ACC112 (cell line): ENCODE measurements around the gene TAS2R19.
"Not testable (repeated sequence)": the region's sequence is repeated elsewhere in the genome, so short reads cannot be mapped to it uniquely, and the experiment has no call there.

Experiments
- H2AFZ ChIP-seq: fragments of 200-600 bp; sonication (generic); one replicate; pipeline ENCODE4 v1.6.0; 2017; ENCODE audit warnings: antibody characterized with exemption, low read length; ENCODE audit not compliant: unreplicated experiment
- H3K27ac ChIP-seq: fragments of 200-600 bp; sonication (generic); 2 replicates; pipeline ENCODE4 v1.5.1; 2014; ENCODE audit warnings: low read depth, mild to moderate bottlenecking, antibody characterized with exemption, low read length, moderate library complexity
- H3K27me3 ChIP-seq: fragments of 200-600 bp; sonication (generic); 2 replicates; pipeline ENCODE4 v1.6.1; 2014; ENCODE audit warnings: mild to moderate bottlenecking, antibody characterized with exemption, low read length, moderate library complexity, mixed read lengths; ENCODE audit not compliant: insufficient read depth
- H3K36me3 ChIP-seq: fragments of 200-600 bp; sonication (generic); 2 replicates; pipeline ENCODE4 v1.6.1; 2016; ENCODE audit warnings: mild to moderate bottlenecking, antibody characterized with exemption, low read length, moderate library complexity, mixed read lengths; ENCODE audit not compliant: insufficient read depth
- H3K4me1 ChIP-seq: fragments of 200-600 bp; sonication (generic); one replicate; pipeline ENCODE4 v1.6.1; 2016; ENCODE audit warnings: low read length, mixed read lengths; ENCODE audit not compliant: insufficient read depth, unreplicated experiment, control insufficient read depth
- H3K4me3 ChIP-seq: fragments of 200-600 bp; sonication (generic); 2 replicates; pipeline ENCODE4 v1.5.1; 2014; ENCODE audit warnings: mild to moderate bottlenecking, low read depth, low read length
- H3K79me2 ChIP-seq: fragments of 200-600 bp; sonication (generic); one replicate; pipeline ENCODE4 v1.6.0; 2016; ENCODE audit warnings: low read length; ENCODE audit not compliant: control insufficient read depth, unreplicated experiment, insufficient read depth

The TAS2R19 gene

DNA sequence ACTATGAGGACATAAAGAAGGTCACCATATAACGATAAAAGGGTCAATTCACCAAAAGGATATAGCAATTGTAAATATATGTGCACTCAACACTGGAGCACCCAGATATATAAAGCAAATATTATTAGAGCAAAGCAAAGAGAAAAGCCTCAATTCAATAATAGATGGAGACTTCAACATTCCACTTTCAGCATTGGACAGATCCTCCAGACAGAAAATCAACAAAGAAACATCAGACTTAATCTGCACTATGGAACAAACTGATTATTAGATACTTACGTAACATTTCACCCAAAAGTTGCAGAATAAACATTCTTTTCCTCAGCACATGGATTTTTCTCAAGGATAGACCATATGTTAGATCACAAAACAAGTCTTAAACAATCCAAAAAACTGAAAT is 18.9 kb upstream of the TAS2R19 start:
- H3K4me3 ChIP-seq, H3K79me2 ChIP-seq, H3K27me3 ChIP-seq, H3K27ac ChIP-seq, H2AFZ ChIP-seq, H3K4me1 ChIP-seq: not testable (repeated sequence)
- H3K36me3 ChIP-seq: peaks cover 13% of the 10 kb centered on the region; the same call in 1 of the 2 replicates

DNA sequence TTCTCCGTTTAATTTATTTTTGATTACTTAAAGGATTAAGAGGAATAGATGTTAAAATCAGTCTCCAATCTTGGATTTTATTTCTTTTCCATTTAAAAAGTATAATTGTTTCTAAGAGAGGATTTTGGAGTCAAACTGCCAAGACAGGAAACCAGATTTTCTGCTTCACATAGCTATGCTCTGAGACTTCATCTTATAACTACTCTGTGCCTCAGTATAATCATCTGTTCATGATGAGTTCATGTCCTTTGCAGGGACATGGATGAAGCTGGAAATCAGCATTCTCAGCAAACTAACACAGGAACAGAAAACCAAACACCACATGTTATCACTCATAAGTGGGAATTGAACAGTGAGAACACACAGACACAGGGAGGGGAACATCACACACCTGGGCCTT is 17.7 kb upstream of the TAS2R19 start:
- no peak overlapping the region for H2AFZ ChIP-seq
- H3K27ac ChIP-seq: no peak overlapping the region
- H3K36me3 ChIP-seq: peaks cover 13% of the 10 kb centered on the region; the same call in 1 of the 2 replicates
- no peaks in the 10 kb centered on the region for H3K27me3 ChIP-seq
- H3K4me3 ChIP-seq: no peak overlapping the region
- no peaks in the 10 kb centered on the region for H3K4me1 ChIP-seq
- peaks cover 4% of the 10 kb centered on the region for H3K79me2 ChIP-seq

DNA sequence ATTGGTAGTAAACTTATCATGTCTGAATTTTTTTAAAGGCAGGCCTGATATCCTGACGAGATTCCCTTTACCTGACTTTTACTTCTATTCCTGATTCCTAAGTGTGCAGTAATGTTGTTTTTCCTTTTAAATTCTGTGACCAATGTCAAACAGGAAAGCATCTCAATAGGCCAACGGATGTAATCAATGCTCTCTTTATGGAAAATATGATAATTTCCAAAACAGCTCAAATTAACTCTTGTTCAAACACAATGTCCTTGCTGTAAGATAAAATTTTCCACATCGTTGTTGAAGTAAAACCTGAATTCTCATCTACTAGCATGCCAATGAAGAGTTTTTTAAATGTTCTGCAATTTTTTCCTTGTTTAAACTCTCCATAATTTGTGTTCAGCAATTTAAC is 16.8 kb upstream of the TAS2R19 start:
- Histone ChIP-seq H3K4me3 (no peak overlapping the region), H3K27me3 (no peaks in the 10 kb centered on the region), H3K27ac (no peak overlapping the region), H3K79me2 (peaks cover 4% of the 10 kb centered on the region), H2AFZ (no peak overlapping the region), H3K36me3 (peaks cover 13% of the 10 kb centered on the region; the same call in 1 of the 2 replicates), H3K4me1 (no peaks in the 10 kb centered on the region)

DNA sequence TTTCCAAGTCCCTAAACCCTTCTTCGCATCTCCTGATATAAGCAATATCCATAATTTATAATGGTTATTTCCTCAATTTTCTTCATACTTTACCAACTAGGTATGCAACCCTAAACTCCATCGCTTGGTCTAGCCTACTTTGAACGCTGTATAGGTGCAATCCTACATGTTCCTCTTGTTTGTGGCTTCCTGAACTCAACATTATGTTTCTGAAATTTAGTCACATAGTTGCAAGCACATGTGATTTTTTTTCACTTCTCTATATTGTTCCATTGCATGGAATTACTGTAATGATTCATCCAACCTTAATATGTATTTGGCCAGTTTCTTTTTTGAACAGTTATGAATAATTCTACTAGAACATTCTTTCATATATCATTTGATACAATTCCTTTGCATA is 11.5 kb upstream of the TAS2R19 start:
- H3K4me3 ChIP-seq, H2AFZ ChIP-seq, H3K27ac ChIP-seq, H3K27me3 ChIP-seq, H3K79me2 ChIP-seq, H3K4me1 ChIP-seq, H3K36me3 ChIP-seq: not testable (repeated sequence)

DNA sequence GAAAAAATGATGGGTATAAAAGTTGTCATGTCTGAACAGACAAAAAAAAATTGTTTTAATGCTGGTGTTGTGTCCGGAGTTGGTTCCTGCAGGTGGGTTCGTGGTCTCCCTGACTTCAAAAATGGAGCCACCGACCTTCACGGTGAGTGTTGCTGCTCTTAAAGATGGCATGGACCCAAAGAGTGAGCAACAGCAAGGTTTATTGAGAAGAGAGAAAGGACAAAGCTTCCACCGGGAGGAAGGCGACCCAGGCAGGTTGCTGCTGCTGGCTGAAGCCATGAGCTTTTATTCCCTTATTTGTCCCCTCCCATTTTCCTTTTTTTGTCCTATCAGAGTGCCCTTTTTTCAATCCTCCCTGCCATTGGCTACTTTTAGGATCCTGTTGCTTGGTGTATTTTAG is 8.9 kb upstream of the TAS2R19 start, which contains the start of gene TAS2R31:
Gene TAS2R31 (minus strand): TSS at position 101 of the 400 bp plus-strand sequence. CDS start 72 bp downstream, at position 29.
- Histone ChIP-seq H3K79me2 (no peaks in the 10 kb centered on the region), H3K27me3 (no peaks in the 10 kb centered on the region), H3K27ac (no peak within 1 kb of the TSS), H3K4me1 (no peaks in the 10 kb centered on the region), H2AFZ (no peak within 1 kb of the TSS), H3K36me3 (peaks cover 13% of the 10 kb centered on the region; the same call in 1 of the 2 replicates), H3K4me3 (no peak within 1 kb of the TSS)

DNA sequence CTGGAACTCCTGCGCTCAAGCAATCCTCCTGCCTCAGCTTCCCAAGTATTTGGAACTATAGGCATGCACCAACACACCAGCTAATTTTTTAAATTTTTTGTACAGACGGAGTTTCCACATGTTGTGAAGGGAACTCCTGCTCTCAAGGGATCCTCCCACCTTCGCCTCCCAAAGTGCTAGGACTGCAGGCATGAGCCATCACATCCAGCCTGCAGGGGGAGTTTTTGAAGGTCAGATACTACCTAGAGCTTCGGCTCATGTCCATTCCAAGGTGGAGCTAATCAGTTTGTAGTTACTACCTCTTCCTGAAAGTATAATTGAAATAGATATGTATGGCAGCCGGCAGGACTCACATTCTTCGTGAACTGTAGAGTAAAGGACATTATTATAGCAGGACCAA is 3.7 kb upstream of the TAS2R19 start:
- H3K79me2 ChIP-seq: no peaks in the 10 kb centered on the region
- H2AFZ ChIP-seq: no peak overlapping the region
- no peaks in the 10 kb centered on the region for H3K27me3 ChIP-seq
- no peak overlapping the region for H3K4me3 ChIP-seq
- no peaks in the 10 kb centered on the region for H3K4me1 ChIP-seq
- H3K27ac ChIP-seq: no peak overlapping the region
- H3K36me3 ChIP-seq: peaks cover 19% of the 10 kb centered on the region; the same call in 1 of the 2 replicates

DNA sequence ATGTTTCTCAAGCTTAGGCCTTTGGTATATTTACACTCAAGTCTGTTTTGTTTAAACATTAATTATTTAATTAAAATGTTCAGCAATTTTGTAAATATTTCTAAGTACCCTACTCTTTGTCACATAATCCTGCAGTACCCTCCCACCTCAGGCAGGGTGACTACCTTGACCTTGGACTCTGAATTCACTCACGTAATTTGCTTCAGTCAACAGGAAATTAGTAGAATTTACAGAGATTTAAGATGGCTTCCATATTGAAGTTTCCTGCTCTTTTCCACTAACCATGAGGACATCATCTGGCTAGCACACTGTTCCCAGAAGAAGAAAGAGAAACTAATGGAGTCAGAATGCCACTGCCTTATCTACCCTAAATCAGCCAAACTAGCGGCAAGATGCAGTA is 967 bp upstream of the TAS2R19 start:
- Histone ChIP-seq H2AFZ (no peak overlapping the region), H3K27ac (no peak overlapping the region), H3K4me3 (no peak overlapping the region), H3K4me1 (no peaks in the 10 kb centered on the region), H3K79me2 (no peaks in the 10 kb centered on the region), H3K36me3 (peaks cover 16% of the 10 kb centered on the region; the same call in 1 of the 2 replicates), H3K27me3 (no peaks in the 10 kb centered on the region)

DNA sequence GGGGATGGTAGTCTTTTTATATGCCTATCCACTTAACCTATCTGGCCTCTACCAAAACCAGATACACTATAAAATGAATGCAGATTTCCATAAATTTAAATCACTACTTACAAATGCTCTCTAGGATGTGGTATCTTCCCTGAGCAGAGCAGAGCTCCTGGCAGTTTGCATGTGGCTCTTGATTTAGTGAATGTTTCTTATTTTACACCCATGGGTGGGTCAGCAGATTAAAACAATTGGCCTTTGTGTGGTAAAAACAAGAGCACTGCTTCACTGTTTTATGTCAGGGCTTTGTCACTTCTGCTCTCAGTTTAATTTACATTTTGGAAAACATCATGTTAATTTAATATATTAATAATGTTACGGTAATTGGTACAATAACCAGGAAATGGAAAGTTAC is 5.5 kb downstream of the TAS2R19 start:
- no peaks in the 10 kb centered on the region for H3K27me3 ChIP-seq
- no peak overlapping the region for H2AFZ ChIP-seq
- H3K4me3 ChIP-seq: no peak overlapping the region
- H3K79me2 ChIP-seq: no peaks in the 10 kb centered on the region
- no peak overlapping the region for H3K27ac ChIP-seq
- no peaks in the 10 kb centered on the region for H3K36me3 ChIP-seq
- H3K4me1 ChIP-seq: no peaks in the 10 kb centered on the region

DNA sequence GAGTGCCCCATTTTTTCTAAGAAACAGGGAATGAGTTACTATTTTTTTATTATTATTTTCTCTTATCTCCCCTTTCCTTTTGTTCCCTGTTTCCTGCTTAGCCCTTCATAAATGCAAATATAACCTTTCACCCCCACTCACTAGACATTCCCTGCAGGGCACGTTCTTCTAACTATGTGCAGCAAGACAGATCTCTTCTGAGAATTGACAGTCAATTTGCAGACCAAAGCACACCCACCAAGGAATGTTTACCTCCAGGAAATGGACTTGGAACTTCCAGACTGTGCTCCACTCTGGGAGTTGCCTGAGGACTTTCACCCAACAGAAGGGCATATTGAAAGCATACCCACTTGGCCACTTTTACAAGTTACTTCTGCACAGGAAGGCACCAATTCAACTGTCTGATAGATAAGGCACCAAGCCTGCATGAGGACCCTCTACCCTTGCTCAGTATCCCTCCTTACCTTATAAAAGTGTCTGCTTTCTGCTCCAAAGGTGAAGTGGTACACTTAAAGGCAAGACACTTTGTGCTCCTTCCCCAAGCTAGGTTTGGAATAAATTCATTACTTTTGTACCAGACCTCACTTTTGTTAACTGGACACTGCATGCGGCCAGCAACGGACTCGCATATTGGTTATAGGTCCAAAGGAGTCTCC is 6.5 kb downstream of the TAS2R19 start:
- no peaks in the 10 kb centered on the region for H3K27me3 ChIP-seq
- H3K4me1 ChIP-seq: no peaks in the 10 kb centered on the region
- no peaks in the 10 kb centered on the region for H3K79me2 ChIP-seq
- H3K36me3 ChIP-seq: no peaks in the 10 kb centered on the region
- H2AFZ ChIP-seq: no peak overlapping the region
- no peak overlapping the region for H3K4me3 ChIP-seq
- H3K27ac ChIP-seq: no peak overlapping the region

DNA sequence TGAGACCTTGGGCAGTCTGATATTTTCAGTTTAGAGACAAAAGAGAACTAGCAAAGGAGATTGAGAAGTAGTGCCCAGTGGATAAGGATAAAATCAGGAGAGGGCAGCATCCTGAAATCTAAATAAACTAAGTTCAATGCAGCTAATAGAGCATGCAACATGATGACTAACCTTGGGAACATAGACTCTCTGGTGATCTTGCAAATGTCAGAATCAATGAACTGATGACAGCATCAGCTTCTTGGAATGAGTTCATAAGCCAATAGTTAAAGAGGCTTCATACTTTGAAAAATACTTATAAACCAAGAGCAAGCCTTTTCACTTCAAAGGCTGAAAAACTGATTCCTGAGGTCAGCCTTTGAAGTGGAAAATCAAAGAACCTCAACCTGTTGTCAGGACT is 8.2 kb downstream of the TAS2R19 start:
- Histone ChIP-seq H3K36me3 (no peaks in the 10 kb centered on the region), H3K79me2 (no peaks in the 10 kb centered on the region), H3K4me3 (no peak overlapping the region), H3K27me3 (no peaks in the 10 kb centered on the region), H2AFZ (no peak overlapping the region), H3K27ac (no peak overlapping the region), H3K4me1 (no peaks in the 10 kb centered on the region)

DNA sequence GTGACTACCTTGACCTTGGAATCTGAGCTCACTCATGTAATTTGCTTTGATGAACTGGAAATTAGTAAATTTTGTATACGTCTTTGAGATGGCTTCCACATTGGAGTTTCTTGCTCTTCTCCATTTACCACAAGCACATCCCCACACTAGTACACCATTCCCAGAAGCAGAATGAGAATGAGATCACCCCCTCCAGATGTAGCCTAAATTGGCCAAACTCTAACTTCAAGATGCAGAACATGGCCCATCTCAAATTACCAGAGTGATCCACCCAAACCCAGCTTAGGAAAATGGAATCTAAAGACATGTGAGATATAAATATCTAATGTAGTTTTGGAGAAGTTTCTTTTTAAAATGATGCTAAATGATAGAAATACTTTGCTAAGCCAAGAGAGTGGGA is 14.8 kb downstream of the TAS2R19 start:
- H3K4me3 ChIP-seq: no peak overlapping the region
- H3K36me3 ChIP-seq: no peaks in the 10 kb centered on the region
- no peaks in the 10 kb centered on the region for H3K27me3 ChIP-seq
- H3K27ac ChIP-seq: no peak overlapping the region
- H3K4me1 ChIP-seq: no peaks in the 10 kb centered on the region
- H3K79me2 ChIP-seq: no peaks in the 10 kb centered on the region
- no peak overlapping the region for H2AFZ ChIP-seq
